Neural progenitor cell (in vitro differentiated cells): ENCODE data around the gene RBM39.

Source experiments
- EZH2 ChIP-seq: fragments of 200-600 bp; sonication (generic); IDR thresholded peaks from 2 replicates; pipeline ENCODE4 v1.6.1; 2017; ENCODE audit warnings: antibody characterized with exemption, mild to moderate bottlenecking, moderate library complexity
- EZH2phosphoT487 ChIP-seq: fragments of 200-600 bp; sonication (generic); IDR thresholded peaks from 2 replicates; pipeline ENCODE4 v1.6.1; 2017; ENCODE audit warnings: antibody characterized with exemption
- TF ChIP-seq, protein P1 (sequence below): fragments of 200-600 bp; sonication (generic); IDR thresholded peaks from 2 replicates; pipeline ENCODE4 v1.5.1; 2017; ENCODE audit warnings: antibody characterized with exemption, mild to moderate bottlenecking

DNA sequence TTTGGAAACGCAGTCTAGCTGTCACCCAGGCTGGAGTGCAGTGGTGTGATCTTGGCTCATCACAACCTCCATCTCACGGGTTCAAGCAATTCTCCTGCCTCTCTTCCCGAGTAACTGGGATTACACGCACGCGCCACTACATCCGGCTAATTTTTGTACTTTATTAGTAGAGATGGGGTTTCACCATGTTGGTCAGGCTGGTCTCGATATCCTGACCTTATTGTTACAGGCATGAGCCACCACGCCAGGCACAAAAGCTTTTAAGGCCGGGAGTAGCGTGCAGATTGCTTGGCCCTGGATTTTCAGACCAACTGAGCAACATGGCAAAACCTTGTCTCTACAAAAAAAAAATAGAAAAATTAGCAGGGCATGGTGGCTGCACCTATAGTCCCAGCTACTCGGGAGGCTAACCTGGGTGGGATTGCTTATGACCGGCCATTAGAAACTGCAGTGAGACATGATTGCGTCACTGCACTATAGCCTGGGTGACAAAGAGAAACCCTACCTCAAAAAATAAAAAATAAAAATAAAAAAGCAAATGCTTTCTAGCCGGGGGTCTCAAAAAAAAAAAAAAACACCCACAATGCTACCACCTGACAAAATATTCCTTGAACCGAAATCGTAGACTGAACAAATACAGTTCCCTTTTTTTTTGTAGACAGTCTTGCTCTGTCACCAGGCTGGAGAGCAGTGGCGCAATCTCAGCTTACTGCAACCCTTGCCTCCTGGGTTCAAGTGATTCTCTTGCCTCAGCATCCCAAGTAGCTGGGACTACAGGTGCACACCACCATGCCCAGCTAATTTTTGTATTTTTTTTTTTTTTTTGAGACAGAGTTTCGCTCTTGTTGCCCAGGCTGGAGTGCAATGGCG lies 15.0 kb downstream of the RBM39 start:
- TF ChIP-seq, protein P1, sequence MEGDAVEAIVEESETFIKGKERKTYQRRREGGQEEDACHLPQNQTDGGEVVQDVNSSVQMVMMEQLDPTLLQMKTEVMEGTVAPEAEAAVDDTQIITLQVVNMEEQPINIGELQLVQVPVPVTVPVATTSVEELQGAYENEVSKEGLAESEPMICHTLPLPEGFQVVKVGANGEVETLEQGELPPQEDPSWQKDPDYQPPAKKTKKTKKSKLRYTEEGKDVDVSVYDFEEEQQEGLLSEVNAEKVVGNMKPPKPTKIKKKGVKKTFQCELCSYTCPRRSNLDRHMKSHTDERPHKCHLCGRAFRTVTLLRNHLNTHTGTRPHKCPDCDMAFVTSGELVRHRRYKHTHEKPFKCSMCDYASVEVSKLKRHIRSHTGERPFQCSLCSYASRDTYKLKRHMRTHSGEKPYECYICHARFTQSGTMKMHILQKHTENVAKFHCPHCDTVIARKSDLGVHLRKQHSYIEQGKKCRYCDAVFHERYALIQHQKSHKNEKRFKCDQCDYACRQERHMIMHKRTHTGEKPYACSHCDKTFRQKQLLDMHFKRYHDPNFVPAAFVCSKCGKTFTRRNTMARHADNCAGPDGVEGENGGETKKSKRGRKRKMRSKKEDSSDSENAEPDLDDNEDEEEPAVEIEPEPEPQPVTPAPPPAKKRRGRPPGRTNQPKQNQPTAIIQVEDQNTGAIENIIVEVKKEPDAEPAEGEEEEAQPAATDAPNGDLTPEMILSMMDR: no peak
- TF ChIP-seq EZH2 (no peak), EZH2phosphoT487 (no peak)
